Fibroblast of skin of left quadriceps (primary cell): ENCODE data around the gene SMURF2.
"Not testable (repeated sequence)": the region's sequence is repeated elsewhere in the genome, so short reads cannot be mapped to it uniquely, and the experiment has no call there.

Experiments
- DNase-seq, 2 experiments: peaks; one replicate each; pipeline ENCODE4 v3.0.0-alpha.2; 2013; ENCODE audit warnings: low read depth in 2 of 2

The SMURF2 gene

GRCh38 chr17:64667807-64668721 lies 6.0 kb upstream of the SMURF2 start:
- not testable (repeated sequence) for DNase-seq

- not testable (repeated sequence) for DNase-seq
These were observed 2.3 kb upstream of the SMURF2 start for GRCh38 chr17:64664299-64664981.

GRCh38 chr17:64663836-64664235 lies 1.7 kb upstream of the SMURF2 start:
- DNase-seq: not testable (repeated sequence)

GRCh38 chr17:64662774-64663367 lies 764 bp upstream of the SMURF2 start:
- no peak for DNase-seq

GRCh38 chr17:64661726-64661975 lies 456 bp downstream of the SMURF2 start:
- DNase-seq: no peak

- not testable (repeated sequence) for DNase-seq
These were observed 955 bp downstream of the SMURF2 start for GRCh38 chr17:64660978-64661725.

GRCh38 chr17:64660195-64660977 lies 1.7 kb downstream of the SMURF2 start:
- not testable (repeated sequence) for DNase-seq

- DNase-seq: no peak
These were observed 3.2 kb downstream of the SMURF2 start for GRCh38 chr17:64658931-64659330.

GRCh38 chr17:64657610-64658125 lies 4.4 kb downstream of the SMURF2 start:
- no peak for DNase-seq

- DNase-seq: no peak
These were observed 6.4 kb downstream of the SMURF2 start for GRCh38 chr17:64655704-64656103.

- DNase-seq: no peak
These were observed 8.1 kb downstream of the SMURF2 start for GRCh38 chr17:64653985-64654355.

- DNase-seq: no peak
These were observed 8.7 kb downstream of the SMURF2 start for GRCh38 chr17:64653325-64653984.

GRCh38 chr17:64651889-64652288 lies 10.2 kb downstream of the SMURF2 start:
- no peak for DNase-seq

GRCh38 chr17:64648234-64648633 lies 13.9 kb downstream of the SMURF2 start:
- DNase-seq: no peak

- DNase-seq: no peak
These were observed 14.3 kb downstream of the SMURF2 start for GRCh38 chr17:64647817-64648216.

GRCh38 chr17:64639516-64639915 lies 22.6 kb downstream of the SMURF2 start:
- no peak for DNase-seq

- DNase-seq: no peak
These were observed 23.4 kb downstream of the SMURF2 start for GRCh38 chr17:64638552-64639203.

- peak; percentile 95 to 96 for DNase-seq
These were observed 26.3 kb downstream of the SMURF2 start for GRCh38 chr17:64635647-64636305.

GRCh38 chr17:64634218-64634617 lies 27.9 kb downstream of the SMURF2 start:
- no peak for DNase-seq

GRCh38 chr17:64632606-64633005 lies 29.5 kb downstream of the SMURF2 start:
- no peak for DNase-seq
